Right forelimb (tissue), 1 donor: Measurements from ENCODE around the gene MESP2.
A peak's percentile ranks its signal among the peaks of the same experiment; 100 is the strongest.

Experiments
- DNase-seq: peaks from one replicate; pipeline ENCODE4 v3.0.0-alpha.2; 2018

Gene MESP2

DNA sequence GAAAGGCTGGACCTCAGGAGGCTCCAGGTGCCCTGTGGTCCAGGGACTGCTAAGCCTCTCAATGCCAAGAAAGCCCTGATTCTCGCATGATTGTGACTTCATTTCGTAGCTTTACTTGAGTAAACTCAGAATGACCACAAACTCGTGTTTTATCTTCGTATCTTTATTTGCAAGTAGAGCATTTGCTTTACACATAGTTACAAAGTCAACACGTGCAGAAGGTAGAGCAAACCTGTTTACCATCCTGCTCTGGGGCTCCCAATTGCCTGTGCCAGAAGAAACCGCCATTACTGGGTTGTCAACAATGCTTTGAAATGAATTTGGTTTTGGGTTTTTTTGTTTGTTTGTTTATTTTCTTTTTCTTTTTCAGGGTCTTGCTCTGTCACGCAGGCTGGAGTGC lies 19.2 kb upstream of the MESP2 start:
- no peak for DNase-seq

DNA sequence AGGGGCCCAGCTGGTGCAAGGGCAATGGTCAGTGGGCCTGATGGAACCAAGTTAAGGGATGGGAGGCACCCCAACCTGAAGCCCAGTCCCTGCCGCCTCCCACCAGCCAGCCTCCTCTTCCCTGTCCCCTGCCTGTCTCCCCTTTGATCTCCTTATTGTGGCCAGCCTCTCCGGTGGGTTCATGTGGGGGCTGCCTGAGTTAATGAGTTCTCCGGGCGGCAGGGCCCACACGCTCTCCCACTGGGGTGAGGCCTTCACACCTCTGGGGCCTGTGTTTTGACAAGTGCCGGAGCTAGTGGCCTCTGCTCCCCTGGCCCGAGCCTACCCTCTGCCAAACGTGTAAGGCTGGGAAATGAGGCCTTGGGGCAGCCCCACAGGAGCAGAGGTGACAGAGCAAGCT lies 17.8 kb upstream of the MESP2 start:
- no peak for DNase-seq

DNA sequence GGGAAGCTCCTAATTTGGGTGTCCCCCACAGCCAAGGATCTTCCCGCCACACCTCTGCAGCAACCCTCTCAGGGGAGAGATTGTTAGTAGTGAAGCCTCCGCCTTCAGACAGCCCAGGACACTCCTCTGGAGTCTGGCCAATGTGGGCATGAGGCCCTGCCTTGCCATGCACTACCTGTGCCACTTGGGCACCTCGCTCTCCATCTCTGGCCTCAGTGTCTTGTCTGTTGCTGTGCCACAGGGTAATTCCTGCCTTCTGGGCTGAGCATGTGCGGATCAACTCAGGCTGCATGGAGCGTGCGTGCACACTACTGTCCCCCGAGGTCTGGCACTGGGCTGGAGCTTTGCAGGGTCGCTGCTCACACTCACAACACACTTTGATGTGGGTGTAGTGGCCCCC lies 17.2 kb upstream of the MESP2 start:
- no peak for DNase-seq

DNA sequence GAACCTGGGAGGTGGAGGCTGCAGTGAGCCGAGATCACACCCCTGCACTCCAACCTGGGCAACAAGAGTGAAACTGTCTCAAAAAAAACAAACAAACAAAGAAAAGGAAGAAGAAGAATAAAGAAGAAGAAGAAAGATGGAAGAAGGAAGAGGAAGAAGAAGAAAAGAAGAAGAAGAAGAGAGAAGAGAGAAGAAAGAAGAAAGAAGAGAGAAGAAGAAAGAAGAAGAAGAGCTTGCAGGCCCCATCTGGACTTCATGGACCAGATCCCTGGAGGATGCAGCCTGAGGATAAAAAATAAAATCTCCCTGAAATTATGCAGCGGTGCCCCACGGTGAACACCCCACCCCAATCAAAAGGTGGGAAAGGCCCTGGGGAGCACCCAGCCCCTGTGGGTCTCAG lies 16.3 kb upstream of the MESP2 start:
- DNase-seq: no peak

DNA sequence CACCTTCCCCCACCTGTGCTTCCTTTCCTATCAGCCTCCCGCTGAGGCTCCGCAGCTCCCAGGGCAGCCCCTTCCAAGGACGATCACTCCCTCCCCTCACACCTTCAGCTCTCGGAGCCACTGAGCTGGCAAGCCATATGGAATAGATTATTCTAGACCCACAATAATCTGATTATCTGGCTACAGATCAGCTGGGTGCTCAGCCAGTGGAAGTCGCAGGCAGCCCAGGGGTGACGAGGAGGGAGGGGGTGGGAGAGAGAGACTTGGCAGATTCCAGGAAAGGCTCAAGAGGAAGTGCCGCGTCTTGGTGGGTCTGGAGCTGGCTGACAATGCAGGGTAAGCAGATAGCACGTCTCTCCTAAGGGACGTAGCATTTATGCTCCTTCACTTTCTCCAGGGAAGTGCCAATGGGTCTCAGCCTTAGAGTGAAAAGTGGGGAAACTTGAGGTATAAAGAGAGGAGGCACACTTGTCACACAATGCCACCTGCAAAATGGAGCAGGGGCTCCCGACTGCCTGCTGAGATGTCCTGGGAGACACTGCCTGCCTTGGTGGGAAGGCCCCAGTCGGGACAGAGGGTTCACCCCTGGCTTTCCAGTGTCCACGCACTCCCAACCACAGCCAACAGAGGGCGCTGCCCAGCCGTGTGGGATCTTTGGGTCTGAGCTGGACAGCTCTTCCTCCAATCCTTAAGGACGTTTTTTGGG lies 15.7 kb upstream of the MESP2 start:
- peak; percentile 87 for DNase-seq

DNA sequence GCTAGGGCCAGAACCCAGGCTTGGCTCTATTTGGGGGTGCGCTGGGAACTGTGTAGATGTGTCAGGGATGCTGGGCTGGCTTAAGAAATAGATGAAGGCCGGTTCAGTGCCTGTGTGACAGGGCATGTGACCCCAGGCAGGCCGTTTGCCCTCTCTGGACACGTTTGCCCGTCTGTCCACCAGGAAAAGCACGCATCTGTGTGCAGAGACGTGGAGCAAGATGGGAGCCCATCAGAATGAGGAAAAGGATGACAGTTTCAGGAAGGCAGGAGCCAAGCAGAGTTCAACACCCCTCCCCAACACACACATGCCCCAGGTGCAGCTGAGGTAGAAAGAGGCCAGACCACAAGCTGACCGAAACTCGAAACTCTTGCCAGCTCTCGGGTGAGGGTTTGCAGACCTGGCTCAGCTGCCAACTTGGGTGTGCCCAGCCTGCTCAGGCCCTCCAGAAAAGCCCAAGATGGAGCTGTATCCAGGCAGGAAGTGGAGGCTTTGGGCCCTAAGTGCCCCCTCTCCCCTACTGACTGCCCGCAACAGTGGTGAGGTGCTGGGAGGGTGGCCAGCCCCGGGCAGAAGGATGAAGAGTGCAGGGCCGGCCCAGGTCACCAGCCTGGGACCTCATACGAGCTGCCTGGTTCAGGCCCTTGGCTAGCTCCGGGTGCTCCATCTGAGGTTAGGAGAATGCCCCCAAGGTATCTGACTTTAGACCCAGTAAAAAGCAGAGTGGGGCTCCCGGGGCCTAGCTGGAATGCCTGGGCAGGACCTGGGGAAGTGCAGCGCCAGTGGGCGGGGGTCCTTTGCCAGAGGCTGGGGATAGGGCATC lies 14.9 kb upstream of the MESP2 start:
- DNase-seq: no peak

DNA sequence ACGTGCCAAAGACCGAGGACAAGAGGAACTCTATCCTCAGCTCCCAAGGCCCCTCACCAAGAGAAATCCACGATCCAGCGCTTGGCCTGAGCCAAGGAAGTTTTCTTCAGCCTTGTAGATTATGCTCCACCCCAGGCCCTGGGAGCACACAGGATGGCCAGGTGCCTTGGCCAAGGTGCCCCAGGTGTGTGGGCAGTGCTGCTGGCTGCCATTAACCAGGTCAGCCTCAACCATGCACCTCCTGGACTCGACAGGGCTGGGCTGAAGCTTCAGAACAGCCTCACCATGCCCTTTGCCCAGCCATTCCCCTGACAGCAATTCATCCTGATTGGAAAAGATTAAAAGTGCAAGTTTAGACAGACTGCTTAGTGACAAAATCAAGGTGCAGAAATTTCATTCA lies 14.2 kb upstream of the MESP2 start:
- DNase-seq: no peak

DNA sequence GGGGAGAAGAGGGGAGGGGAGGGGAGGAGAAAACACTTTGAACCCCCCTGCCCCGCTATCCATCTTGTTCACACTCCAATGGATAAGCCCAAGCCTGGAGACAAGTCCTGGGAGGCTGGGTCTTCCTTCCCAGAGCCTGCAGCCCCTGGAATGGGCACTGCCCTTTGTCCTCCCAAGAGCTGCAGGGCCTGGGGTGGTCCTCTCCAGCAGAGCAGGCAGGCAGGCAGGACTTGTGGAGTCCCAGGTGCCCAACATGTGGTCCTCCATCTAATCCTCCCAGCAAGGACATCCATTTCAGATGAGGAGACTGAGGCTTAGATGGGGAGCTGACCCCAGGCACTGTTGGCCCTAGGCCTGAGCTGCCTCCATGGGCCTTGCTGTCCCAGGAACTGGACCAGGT lies 10.4 kb upstream of the MESP2 start:
- no peak for DNase-seq

DNA sequence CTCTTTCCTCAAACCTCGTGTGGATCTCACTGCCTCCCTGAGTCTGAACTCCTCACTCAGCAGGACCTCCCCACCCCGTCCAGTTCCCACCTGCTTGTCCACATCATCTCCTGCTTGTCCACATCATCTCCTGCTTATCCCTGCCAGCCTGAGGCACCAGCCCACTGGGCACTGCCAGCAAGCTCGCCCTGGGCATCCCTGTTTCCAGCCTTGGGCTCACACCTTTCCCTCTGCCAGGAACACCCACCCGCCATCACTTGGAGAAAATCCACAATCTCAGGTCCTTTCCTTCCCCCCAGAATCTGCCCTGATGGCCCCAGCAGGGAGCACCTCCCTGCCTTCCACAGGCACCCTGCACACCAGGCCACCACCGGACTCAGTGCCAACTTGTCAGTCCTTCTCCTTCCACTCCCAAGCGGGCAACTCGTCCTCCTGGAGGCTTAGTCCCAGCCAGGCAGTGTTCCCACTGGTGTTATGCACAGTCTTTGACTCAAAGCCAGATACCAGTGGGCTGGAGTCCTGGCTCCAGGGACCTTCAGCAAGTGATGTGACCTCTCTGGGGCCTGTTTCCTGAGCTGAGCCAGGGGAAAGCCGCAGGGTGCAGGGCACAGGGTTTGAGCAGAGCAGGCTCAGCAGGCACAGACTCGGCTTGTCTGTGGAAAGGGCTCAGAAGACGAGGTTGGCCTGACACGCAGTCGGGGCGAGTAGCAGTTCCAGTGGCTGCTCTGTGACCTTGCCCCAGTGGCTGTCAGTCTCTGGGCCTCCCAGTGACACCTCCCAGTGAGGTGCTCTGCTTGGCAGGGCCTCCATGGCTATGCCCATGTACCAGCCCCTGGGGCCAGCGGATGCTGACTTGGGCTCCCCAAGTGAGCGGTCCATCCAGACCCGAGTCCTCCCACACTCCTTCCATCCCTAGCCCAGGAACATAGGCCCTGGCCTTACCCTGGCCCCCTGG lies 9.5 kb upstream of the MESP2 start:
- no peak for DNase-seq

DNA sequence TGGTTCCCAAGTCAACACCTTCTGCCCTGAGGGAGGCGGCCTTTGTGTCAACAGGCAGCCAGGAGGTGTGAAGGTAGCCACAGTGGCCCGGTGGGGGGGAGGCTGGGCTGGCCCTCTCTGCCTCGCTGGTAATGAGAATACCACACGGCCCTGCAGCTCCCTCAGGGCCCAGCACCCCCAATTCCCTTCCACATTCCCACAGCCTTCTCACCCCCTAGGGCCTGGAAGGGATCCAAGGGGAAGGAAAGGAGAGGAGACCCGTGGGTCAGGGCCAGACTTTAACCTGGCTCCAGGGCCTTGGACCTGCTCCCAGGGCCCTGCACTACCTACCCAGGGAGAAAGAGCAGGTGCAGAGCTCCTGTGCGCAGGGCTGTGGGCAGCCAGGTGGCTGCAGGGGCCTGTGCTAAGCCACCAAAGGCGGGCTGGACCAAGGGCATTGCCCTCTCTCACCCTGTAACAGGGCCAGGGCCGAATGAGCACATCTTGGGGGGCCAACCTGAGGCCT lies 8.7 kb upstream of the MESP2 start:
- DNase-seq: no peak

DNA sequence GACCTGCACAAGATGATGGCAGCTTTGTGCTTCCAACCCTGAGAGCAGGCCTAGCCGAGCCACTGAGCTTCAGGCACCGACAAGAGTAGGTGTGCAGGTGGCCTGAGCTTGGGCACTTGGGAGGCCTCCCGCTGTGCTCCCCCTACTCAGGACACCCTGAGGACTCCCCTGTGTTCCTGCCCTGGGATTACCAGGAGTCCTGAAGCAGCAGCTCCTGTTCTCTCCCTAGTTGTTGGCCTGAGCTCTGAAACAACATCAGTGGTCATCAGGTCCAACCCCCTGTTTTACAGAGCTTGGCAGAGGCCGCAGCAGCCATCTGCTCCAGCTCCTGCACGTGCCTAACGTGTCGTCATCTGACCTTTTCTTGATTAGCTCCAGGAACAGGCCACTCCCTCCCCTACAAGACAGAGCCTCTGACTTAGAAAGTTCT lies 8.0 kb upstream of the MESP2 start:
- DNase-seq: no peak

DNA sequence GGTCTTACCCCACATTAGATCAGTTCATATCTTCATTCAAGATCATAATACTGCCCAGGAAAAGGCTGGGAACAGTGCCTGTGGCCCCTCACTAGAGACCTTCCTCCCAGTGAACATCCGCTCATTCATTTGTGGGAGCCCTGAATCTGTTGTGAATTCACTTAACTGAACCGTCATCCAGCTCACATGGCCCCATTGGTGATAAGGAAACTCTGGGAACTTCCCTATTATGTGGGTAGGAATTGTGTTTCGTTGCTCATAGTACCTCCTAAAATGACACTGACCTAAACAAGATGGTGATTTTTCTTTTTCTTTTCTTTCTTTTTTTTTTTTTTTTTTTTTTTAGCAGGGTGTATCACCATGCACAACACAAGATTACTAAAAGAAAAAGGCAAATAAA lies 6.8 kb upstream of the MESP2 start:
- no peak for DNase-seq

DNA sequence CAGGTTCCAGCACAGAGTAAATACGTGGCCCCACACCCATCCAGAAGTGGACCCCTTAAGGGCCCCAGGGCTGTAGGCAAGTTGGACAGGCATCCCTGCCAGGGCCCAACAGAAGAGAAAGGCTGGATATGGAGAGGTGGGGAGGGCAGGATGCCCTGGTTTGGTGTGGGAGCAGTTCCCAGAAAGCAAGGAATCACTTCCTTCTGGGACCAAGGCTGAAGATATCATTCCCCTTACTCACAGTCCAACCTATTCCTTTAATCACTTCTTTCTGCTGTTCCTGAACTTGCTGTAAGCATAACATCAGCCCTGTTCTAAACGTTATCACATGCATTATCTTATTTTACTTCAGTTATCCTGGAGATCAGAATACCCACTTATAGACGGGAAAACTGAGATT lies 6.1 kb upstream of the MESP2 start:
- DNase-seq: no peak

DNA sequence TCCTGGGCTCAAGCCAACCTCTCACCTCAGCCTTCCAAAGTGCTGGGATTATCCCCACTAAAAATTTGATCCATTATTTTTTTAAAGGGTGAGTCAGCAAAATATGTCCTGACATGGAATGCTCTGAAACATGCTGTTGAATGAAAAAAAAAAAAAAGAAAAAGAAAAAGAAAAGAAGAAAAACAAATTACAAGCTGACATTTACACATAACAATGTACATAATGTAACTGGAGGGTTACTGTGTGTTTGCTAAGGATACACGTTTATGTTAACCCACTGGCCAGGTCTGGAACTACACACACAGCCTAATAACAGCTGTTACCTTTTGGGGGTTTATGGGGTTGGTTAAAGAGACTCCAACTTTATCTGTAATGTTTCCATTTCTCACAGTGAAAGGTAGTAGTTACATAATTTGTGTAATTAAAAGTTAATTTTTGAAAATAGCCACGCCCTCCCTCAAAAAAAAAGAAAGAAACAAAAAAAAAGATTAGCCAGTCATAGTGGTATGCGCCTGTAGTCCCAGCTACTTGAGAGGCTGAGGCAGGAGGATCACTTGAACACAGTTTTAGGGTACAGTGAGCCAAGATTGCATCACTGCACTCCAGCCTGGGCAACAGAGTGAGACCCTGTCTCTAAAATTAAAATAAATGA lies 3.1 kb upstream of the MESP2 start:
- DNase-seq: no peak

DNA sequence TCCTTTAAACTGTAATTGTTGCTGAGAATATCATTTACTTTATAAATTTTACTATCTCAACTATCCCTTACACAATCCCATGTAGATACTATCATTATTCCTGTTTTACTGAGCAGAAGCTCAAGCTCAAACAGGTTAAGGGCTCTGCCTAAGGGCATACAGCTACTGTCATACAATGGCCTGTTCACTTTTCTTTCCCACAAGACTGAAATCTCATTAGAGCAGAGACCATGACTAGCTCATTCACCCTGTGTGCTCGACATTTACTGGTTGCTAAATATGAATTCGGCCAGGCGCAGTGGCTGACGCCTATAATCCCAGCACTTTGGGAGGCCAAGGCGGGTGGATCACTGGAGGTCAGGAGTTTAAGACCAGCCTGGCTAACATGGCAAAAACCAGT lies 1.6 kb upstream of the MESP2 start:
- DNase-seq: no peak

DNA sequence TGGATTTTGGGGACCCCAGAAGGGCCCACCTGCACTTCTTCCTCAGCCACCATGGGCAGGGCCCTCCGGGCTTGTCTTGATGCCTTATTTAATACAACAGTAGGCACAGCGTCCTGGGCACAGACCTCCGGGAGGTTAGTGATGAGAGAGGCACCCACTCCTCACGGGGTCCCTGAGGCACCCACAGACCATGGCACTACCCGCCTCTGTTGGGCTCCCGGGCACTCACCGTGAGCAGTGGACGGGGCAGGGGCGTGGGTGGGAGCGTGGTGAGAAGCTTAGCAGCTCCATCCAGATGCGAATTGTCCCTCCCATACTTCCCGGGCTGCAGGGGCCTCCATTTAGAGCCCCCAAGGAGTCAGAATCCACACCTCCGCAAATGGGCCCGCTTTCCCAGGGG lies 317 bp upstream of the MESP2 start:
- DNase-seq: no peak

DNA sequence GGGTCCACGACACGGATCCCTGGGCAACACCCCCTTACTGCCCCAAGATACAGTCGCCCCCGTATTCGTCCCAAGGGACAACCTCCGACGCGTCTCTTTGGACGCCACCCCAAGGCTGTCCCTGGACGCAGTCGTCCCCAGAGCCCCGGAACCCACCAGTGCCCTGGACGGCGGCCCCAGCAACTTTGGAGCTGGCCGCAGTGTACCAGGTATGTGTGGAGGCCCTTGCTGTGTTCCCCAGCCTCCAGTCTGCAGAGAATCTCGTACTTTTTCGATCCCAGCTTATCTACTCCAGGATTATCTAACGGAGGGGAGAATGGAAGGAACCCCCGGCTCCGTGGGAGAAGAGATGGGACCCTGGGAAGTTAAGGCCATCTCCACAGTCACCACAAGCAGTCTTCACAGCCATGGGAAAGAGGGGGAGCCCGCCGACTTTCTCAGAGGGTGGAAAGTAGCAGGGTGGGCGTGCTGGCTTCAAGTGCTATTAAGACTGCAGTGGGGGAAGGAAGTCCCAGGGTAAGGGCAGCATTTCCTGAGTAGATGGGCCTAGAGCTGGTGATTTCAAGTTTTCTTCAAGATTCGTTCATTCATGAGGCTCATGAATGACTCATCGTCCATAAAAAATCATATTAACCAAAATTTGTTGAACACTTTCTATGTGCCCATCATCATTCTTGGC lies 1.1 kb downstream of the MESP2 start:
- no peak for DNase-seq

DNA sequence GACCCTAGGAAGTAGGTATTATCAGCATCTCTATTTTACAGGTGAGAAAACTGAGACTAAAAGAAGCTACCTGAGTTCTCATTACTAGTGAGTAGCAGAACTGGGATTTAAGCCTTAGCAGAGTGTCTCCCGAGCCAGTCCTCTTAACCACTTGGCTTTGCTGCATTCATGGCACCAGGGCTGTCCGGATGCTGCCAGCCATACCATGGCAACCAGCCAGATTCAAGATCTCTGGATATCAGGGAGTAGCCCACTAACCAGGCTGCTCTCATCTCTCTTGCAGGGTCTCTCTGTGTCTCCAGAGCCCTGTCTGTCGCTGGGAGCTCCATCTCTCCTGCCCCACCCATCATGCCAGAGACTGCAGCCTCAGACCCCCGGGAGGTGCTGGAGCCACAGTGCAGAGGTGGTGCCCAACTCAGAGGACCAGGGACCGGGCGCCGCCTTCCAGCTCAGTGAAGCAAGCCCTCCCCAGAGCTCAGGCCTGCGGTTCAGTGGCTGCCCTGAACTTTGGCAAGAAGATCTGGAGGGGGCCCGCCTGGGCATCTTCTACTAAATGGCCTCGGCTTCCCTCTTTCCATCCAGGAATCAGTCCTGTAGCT lies 1.7 kb downstream of the MESP2 start:
- no peak for DNase-seq

DNA sequence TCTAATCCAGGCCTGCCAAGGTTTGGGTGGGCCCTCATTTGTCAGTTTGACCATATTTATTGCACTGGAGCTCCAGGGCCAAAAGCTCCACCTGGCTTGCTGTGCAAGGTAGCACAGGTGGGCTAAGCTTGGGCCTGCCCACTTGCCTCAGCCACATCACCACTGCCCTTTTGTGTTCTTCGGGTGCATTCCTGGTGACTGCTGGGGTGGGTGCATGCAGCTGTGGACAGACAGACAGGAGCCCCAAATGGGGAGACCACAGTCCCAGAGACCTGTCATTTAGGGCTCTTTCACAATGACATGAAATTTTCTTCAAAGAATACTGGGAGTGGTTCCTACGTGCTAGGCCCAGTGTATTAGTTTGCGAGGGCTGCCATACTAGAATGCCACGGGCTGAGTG lies 2.7 kb downstream of the MESP2 start:
- DNase-seq: no peak

DNA sequence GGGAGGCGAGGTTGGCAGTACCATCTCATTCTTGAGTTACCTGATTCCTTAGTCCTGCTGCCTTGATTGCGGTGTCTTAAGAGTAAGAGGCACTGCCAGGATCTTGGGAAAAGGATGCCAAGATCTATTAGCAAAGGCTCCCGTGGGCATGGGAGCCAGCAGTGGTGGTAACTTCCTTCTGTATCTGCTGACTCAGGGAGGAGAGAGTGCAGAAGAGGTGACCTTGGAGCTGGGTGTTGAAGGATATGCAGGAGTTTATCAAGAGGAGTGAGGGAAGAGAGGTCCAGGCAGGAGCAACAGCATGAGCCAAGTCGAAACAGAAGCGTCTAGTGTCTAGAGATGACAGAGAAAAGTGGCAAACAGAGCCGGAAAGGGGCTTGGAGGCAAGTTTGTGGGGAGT lies 4.5 kb downstream of the MESP2 start:
- DNase-seq: no peak

DNA sequence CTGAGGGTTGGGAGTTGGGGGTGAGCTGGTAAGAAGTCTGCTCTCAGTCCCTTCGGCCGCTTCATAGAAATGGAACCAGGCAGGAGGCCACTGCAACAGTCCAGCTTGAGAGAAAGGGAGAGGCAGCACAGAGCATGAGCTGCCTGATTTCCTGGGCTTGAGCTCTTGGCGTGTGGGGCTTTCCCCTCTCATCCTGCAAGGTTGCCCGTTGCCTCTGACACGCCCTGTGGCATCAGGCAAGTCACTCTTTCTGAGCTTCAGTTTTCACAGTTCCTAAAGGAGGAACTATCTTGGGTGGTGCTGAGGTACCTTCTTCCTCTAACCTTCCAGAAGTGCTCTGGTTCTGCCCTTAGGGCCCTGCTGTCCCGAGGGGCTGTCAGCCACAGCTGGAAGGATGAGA lies 4.9 kb downstream of the MESP2 start:
- no peak for DNase-seq
